ENCODE data around the gene TRIM65. TPM values are rescaled to one million over a fixed set of nuclear protein-coding genes. Genes with fewer than 3 reads are reported as not detected.

TRIM65 gene
- total RNA-seq, 1 donor from 2014 or later, result 24.3 TPM

DNA sequence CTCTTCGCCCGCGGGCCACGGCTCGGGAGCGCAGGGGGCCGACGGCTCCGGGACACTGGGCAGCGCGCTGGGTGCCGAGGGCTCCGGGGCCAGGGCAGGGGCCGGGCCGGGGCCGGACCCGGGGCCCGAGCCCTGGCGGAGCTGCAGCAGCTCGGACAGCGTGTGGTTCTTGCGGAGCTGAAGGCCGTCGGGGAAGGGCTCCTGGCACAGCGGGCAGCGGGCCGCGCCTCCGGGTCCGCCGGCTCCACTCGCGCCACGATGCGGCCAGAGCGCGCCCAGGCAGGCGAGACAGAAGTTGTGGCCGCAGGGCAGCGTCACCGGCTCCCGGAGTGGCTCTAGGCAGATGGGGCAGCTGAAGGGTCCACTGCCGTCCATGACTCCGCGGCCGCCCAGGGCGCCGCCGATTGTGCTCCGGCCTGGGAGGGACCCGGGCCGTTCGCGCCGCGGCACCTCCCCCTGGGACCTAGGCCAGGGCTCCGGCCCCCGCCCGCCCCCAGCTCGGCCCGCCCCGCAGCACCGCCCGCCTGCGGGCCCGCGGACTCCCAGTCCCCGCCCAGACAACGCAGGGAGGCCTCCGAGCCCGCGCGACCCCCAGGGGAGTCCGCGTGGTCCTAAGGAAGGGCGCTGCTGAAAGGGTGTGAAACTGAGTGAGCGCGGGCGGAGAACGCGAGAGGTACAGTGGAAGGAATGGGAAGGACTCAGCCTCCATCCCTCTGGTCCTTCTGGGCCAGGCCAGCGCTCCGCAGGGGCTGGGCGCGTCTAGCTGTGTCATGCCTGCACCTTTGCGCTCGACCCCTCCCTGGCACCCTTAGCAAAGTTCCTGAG is 18.4 kb downstream of the TRIM65 start, which contains the start of gene TRIM47:
TRIM47 (minus strand) TSS at position 408 of the 825 bp plus-strand sequence; CDS start at position 375, 33 bp downstream.
- H3K36me3 Mint-ChIP-seq (ENCODE audit: unreplicated experiment), result no peaks in the 10 kb centered on the region
- H3K27me3 Mint-ChIP-seq (ENCODE audit: unreplicated experiment), result peaks cover 8% of the 10 kb centered on the region
- DNase-seq, result peak; percentile 49
- H3K4me1 Mint-ChIP-seq (ENCODE audit: low read depth, unreplicated experiment), result no peaks in the 10 kb centered on the region
- TF ChIP-seq, protein P1, sequence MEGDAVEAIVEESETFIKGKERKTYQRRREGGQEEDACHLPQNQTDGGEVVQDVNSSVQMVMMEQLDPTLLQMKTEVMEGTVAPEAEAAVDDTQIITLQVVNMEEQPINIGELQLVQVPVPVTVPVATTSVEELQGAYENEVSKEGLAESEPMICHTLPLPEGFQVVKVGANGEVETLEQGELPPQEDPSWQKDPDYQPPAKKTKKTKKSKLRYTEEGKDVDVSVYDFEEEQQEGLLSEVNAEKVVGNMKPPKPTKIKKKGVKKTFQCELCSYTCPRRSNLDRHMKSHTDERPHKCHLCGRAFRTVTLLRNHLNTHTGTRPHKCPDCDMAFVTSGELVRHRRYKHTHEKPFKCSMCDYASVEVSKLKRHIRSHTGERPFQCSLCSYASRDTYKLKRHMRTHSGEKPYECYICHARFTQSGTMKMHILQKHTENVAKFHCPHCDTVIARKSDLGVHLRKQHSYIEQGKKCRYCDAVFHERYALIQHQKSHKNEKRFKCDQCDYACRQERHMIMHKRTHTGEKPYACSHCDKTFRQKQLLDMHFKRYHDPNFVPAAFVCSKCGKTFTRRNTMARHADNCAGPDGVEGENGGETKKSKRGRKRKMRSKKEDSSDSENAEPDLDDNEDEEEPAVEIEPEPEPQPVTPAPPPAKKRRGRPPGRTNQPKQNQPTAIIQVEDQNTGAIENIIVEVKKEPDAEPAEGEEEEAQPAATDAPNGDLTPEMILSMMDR (IDR thresholded peaks at IDR 0.05; ENCODE audit: partially characterized antibody, unreplicated experiment), result no peak
- peaks cover 8% of the 10 kb centered on the region for H3K9me3 Mint-ChIP-seq (ENCODE audit: unreplicated experiment)
- H3K4me3 Mint-ChIP-seq (ENCODE audit: unreplicated experiment), result peak within 1 kb of the TSS; percentile 76
- H3K27ac Mint-ChIP-seq (ENCODE audit: unreplicated experiment), result no peak within 1 kb of the TSS

DNA sequence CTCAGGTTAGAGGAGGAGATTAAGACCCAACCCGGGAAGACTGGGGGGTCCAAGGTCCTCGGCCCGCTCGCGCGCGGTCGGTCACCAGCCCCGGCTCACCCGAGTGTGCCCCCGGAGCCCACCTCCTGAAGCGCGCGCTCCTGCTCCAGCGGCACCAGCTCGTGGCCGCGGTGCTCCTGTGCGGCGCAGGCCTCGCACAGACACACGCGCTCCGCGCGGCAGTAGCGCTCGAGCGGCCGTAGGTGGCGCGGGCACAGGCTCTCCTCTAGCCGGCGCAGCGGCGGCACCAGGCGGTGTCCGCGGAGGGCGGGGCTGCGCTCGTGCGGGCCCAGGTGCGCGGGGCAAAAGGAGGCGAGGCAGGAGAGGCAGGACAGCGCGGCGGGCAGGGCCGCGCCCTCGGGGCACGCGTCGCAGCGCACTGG is 19.0 kb downstream of the TRIM65 start:
- H3K4me3 Mint-ChIP-seq (ENCODE audit: unreplicated experiment), result peak overlapping the region; percentile 76
- peaks cover 7% of the 10 kb centered on the region for H3K9me3 Mint-ChIP-seq (ENCODE audit: unreplicated experiment)
- DNase-seq, result peak; percentile 83
- H3K36me3 Mint-ChIP-seq (ENCODE audit: unreplicated experiment), result no peaks in the 10 kb centered on the region
- TF ChIP-seq, protein P1 (IDR thresholded peaks at IDR 0.05; ENCODE audit: partially characterized antibody, unreplicated experiment), result no peak
- no peak overlapping the region for H3K27ac Mint-ChIP-seq (ENCODE audit: unreplicated experiment)
- H3K27me3 Mint-ChIP-seq (ENCODE audit: unreplicated experiment), result peaks cover 8% of the 10 kb centered on the region
- no peaks in the 10 kb centered on the region for H3K4me1 Mint-ChIP-seq (ENCODE audit: low read depth, unreplicated experiment)

DNA sequence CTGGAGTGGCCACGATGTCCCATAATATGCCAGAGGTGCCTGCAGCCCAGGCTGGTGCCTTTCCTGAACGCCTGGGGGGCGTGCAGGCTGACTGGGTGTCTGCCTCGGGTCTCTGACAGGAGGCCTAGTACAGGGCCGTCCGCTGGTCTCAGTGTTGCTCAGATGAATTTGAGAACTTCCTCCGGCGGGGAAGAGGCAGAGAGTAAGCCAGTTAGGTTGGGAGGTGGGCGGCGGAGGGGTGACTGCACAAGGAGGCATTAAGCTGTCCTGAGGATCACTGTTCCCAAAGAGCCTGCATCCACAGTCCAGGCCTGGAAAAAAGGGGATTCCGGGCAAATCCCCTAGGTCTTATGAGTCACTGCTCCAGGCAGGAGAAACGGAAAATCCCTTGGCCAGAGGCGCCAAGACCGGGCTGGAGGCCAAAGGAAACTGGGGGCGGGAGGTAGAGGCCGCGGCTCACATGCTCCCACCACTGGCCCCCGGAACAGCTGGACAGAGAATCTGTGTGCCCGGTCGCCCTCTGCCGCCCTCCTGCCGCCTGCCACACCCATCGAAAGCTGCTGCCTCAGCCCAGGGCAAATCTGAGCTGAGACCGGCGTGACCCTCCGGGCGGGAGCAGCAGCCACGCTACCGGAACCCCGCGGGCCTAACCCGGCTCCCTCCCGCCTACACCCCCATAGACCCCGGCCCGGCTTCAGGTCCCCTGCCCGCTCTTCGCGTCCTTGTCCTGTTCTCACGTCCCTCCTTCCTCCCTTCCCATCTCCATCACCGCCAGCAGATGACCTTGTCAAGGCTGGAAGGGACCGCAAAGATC is 19.6 kb downstream of the TRIM65 start:
- no peak overlapping the region for H3K27ac Mint-ChIP-seq (ENCODE audit: unreplicated experiment)

DNA sequence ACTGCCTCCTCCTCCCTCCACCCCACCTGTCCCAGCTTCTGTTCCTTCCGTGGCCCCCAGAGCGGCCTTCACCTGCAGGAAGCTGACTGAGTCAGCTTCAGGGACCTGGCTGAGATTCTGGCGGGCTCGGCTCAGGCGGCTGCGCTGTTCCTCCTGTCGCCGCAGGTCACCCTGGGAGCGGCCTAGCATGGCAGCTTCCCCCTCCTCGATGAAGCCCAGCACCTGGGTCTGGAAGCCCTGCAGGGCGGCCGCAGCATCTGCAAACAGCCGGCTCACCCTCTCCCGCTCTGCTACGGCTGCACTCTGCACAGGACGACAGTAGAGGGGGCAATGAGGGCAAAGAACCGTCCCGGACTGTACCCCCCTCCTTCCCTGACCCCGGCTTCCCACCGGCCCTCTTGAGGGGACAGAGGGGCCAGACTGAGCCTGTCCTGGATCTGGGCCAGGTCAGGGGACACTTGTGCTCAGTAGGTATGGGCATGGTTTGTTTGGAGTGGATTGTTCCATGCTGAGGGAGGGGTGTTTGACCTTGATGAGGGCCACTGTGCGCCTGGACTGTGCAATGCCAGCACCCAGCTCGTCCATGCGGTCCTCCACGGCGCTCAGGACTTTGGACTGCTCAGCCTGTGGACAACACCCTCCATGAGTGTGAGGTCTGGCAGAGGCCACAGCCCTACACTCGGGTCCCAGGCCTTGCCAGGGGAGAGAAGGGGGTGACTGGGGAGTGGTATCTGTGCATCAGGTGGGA is 20.4 kb downstream of the TRIM65 start:
- Mint-ChIP-seq H3K9me3 (ENCODE audit: unreplicated experiment) (peaks cover 4% of the 10 kb centered on the region), H3K27ac (ENCODE audit: unreplicated experiment) (no peak overlapping the region)
- peak; percentile 48 for DNase-seq

More for the DNA sequence above, 19.6 kb downstream of the TRIM65 start:
- Mint-ChIP-seq H3K27me3 (ENCODE audit: unreplicated experiment) (peaks cover 8% of the 10 kb centered on the region), H3K36me3 (ENCODE audit: unreplicated experiment) (no peaks in the 10 kb centered on the region), H3K4me1 (ENCODE audit: low read depth, unreplicated experiment) (no peaks in the 10 kb centered on the region), H3K9me3 (ENCODE audit: unreplicated experiment) (peaks cover 4% of the 10 kb centered on the region), H3K4me3 (ENCODE audit: unreplicated experiment) (peak overlapping the region; percentile 76)
- TF ChIP-seq, protein P1 (IDR thresholded peaks at IDR 0.05; ENCODE audit: partially characterized antibody, unreplicated experiment), result no peak
- DNase-seq, result no peak

More for the DNA sequence above, 20.4 kb downstream of the TRIM65 start:
- peaks cover 6% of the 10 kb centered on the region for H3K27me3 Mint-ChIP-seq (ENCODE audit: unreplicated experiment)
- TF ChIP-seq, protein P1 (IDR thresholded peaks at IDR 0.05; ENCODE audit: partially characterized antibody, unreplicated experiment), result peak; percentile 23
- H3K4me3 Mint-ChIP-seq (ENCODE audit: unreplicated experiment), result no peak overlapping the region
- no peaks in the 10 kb centered on the region for H3K36me3 Mint-ChIP-seq (ENCODE audit: unreplicated experiment)
- no peaks in the 10 kb centered on the region for H3K4me1 Mint-ChIP-seq (ENCODE audit: low read depth, unreplicated experiment)

Measured in glutamatergic neuron (in vitro differentiated cells).